H9 (cell line): Measurements from ENCODE around the gene LCNL1. TPM values are rescaled to one million over a fixed set of nuclear protein-coding genes. Genes with fewer than 3 reads are reported as not detected.
A peak's percentile ranks its signal among the peaks of the same experiment; 100 is the strongest.

Source experiments
- DNase-seq: peaks from one replicate; pipeline ENCODE4 v3.0.0-alpha.2; 2017
- H2AFZ ChIP-seq: one replicate; pipeline ENCODE4 v1.6.1; 2013; ENCODE audit warnings: mild to moderate bottlenecking, low read length, control low read depth, moderate library complexity
- H2AK5ac ChIP-seq: 2 replicates; pipeline ENCODE4 v1.6.1; 2013; ENCODE audit warnings: low read length, control low read depth, mixed read lengths; ENCODE audit not compliant: insufficient read length
- H2BK120ac ChIP-seq: one replicate; pipeline ENCODE4 v1.6.1; 2013; ENCODE audit warnings: low read depth, mild to moderate bottlenecking, low read length, control low read depth, inconsistent platforms; ENCODE audit not compliant: poor library complexity, severe bottlenecking
- H2BK12ac ChIP-seq: 2 replicates; pipeline ENCODE4 v1.6.1; 2013; ENCODE audit warnings: low read length, control low read depth, mixed read lengths, low read depth; ENCODE audit not compliant: insufficient read length
- H2BK15ac ChIP-seq: 2 replicates; pipeline ENCODE4 v1.6.1; 2013; ENCODE audit warnings: low read depth, low read length, control low read depth
- H2BK20ac ChIP-seq: one replicate; pipeline ENCODE4 v1.6.1; 2013; ENCODE audit warnings: low read depth, mild to moderate bottlenecking, low read length, control low read depth, inconsistent platforms; ENCODE audit not compliant: poor library complexity, severe bottlenecking
- H2BK5ac ChIP-seq: 2 replicates; pipeline ENCODE4 v1.6.1; 2013; ENCODE audit warnings: low read length, control low read depth, mixed read lengths; ENCODE audit not compliant: insufficient read length
- H3K14ac ChIP-seq: 2 replicates; pipeline ENCODE4 v1.6.1; 2013; ENCODE audit warnings: low read length, control low read depth; ENCODE audit not compliant: insufficient read depth
- H3K18ac ChIP-seq: 2 replicates; pipeline ENCODE4 v1.6.1; 2013; ENCODE audit warnings: low read depth, mild to moderate bottlenecking, mixed read lengths, low read length, control low read depth; ENCODE audit not compliant: insufficient read length
- H3K23ac ChIP-seq: 2 replicates; pipeline ENCODE4 v1.6.1; 2013; ENCODE audit warnings: low read length, control low read depth, mixed read lengths, low read depth; ENCODE audit not compliant: insufficient read length
- H3K23me2 ChIP-seq: 2 replicates; pipeline ENCODE4 v1.6.1; 2013; ENCODE audit warnings: low read depth, mild to moderate bottlenecking, mixed read lengths, low read length, control low read depth; ENCODE audit not compliant: insufficient read length, poor library complexity, severe bottlenecking
- H3K27ac ChIP-seq: 2 replicates; pipeline ENCODE4 v1.5.1; 2013; ENCODE audit warnings: low read length, control low read depth, mixed read lengths, low read depth; ENCODE audit not compliant: insufficient read length
- H3K27me3 ChIP-seq: 2 replicates; pipeline ENCODE4 v1.6.1; 2013; ENCODE audit warnings: low read length, control low read depth, inconsistent platforms; ENCODE audit not compliant: insufficient read depth
- H3K4ac ChIP-seq: 2 replicates; pipeline ENCODE4 v1.6.1; 2013; ENCODE audit warnings: low read depth, mild to moderate bottlenecking, control low read depth, inconsistent platforms, low read length, moderate library complexity
- H3K4me1 ChIP-seq: 2 replicates; pipeline ENCODE4 v1.6.1; 2013; ENCODE audit warnings: low read length, control low read depth, inconsistent platforms; ENCODE audit not compliant: insufficient read depth
- H3K4me2 ChIP-seq: 2 replicates; pipeline ENCODE4 v1.6.1; 2013; ENCODE audit warnings: low read length, control low read depth, mixed read lengths; ENCODE audit not compliant: insufficient read length, insufficient read depth
- H3K56ac ChIP-seq: 2 replicates; pipeline ENCODE4 v1.6.1; 2013; ENCODE audit warnings: low read depth, mild to moderate bottlenecking, mixed read lengths, low read length, control low read depth; ENCODE audit not compliant: insufficient read length
- H3K79me1 ChIP-seq: 2 replicates; pipeline ENCODE4 v1.6.1; 2013; ENCODE audit warnings: low read depth, mild to moderate bottlenecking, moderate library complexity, low read length, control low read depth, inconsistent platforms; ENCODE audit not compliant: insufficient read depth, poor library complexity, severe bottlenecking
- H3K79me2 ChIP-seq: 2 replicates; pipeline ENCODE4 v1.6.1; 2013; ENCODE audit warnings: low read length, control low read depth, inconsistent platforms; ENCODE audit not compliant: insufficient read depth
- H3K9ac ChIP-seq: 2 replicates; pipeline ENCODE4 v1.6.1; 2013; ENCODE audit warnings: low read length, control low read depth, mixed read lengths; ENCODE audit not compliant: insufficient read length; ENCODE audit errors: extremely low read depth
- H3K9me3 ChIP-seq: one replicate; pipeline ENCODE4 v1.6.1; 2013; ENCODE audit warnings: low read depth, low read length, inconsistent platforms; ENCODE audit not compliant: control insufficient read depth
- H3T11ph ChIP-seq: one replicate; pipeline ENCODE4 v1.6.1; 2013; ENCODE audit warnings: mild to moderate bottlenecking, low read length, control low read depth, inconsistent platforms
- H4K20me1 ChIP-seq: one replicate; pipeline ENCODE4 v1.6.1; 2013; ENCODE audit not compliant: control insufficient read depth, insufficient read length, insufficient read depth
- H4K5ac ChIP-seq: 2 replicates; pipeline ENCODE4 v1.6.1; 2013; ENCODE audit warnings: low read depth, mild to moderate bottlenecking, mixed read lengths, low read length, control low read depth; ENCODE audit not compliant: insufficient read length
- H4K8ac ChIP-seq: replicated peaks from 2 replicates; pipeline ENCODE4 v1.6.1; 2013; ENCODE audit warnings: low read length, control low read depth, mixed read lengths, low read depth; ENCODE audit not compliant: insufficient read length
- H4K91ac ChIP-seq: 2 replicates; pipeline ENCODE4 v1.6.1; 2013; ENCODE audit warnings: low read depth, mild to moderate bottlenecking, moderate library complexity, mixed read lengths, low read length, control low read depth; ENCODE audit not compliant: insufficient read length
- H3K27ac Mint-ChIP-seq, 3 experiments: 2 replicates in 2 of 3; 3 replicates in 1 of 3; pipeline ENCODE4 v1.8.0; 2020 to 2021; ENCODE audit warnings: mixed read lengths in 3 of 3, mild to moderate bottlenecking in 1 of 3, moderate library complexity in 1 of 3
- H3K27me3 Mint-ChIP-seq: 2 replicates; pipeline ENCODE4 v1.8.0; 2021; ENCODE audit warnings: low read depth, mild to moderate bottlenecking, moderate library complexity, mixed read lengths
- H3K36me3 Mint-ChIP-seq, 3 experiments: 2 replicates in 2 of 3; 3 replicates in 1 of 3; pipeline ENCODE4 v1.8.0; 2020 to 2021; ENCODE audit warnings: low read depth in 3 of 3, mixed read lengths in 3 of 3; ENCODE audit not compliant: insufficient read depth in 1 of 3
- H3K4me1 Mint-ChIP-seq, 2 experiments: 2 replicates each; pipeline ENCODE4 v1.8.0; 2020; ENCODE audit warnings: mixed read lengths in 2 of 2
- H3K4me3 Mint-ChIP-seq, 2 experiments: 2 replicates in 1 of 2; 3 replicates in 1 of 2; pipeline ENCODE4 v1.8.0; 2020 to 2021; ENCODE audit warnings: mild to moderate bottlenecking in 2 of 2, mixed read lengths in 2 of 2, moderate library complexity in 1 of 2
- H3K9me3 Mint-ChIP-seq, 2 experiments: 2 replicates in 1 of 2; 3 replicates in 1 of 2; pipeline ENCODE4 v1.8.0; 2020; ENCODE audit warnings: mild to moderate bottlenecking in 2 of 2, mixed read lengths in 2 of 2, moderate library complexity in 1 of 2
- CTCF ChIP-seq: fragments of 200-600 bp; sonication (generic); conservative IDR thresholded peaks from 3 replicates; pipeline ENCODE4 v1.8.0; 2021; ENCODE audit warnings: antibody characterized with exemption, mild to moderate bottlenecking
- WGBS: extraction: QIAGEN DNeasy Blood & Tissue Kit; methylation state at CpG from one replicate; pipeline ENCODE4 v1.1.7; 2013; ENCODE audit warnings: missing lambda C conversion rate, low lambda C conversion rate, mixed read lengths; ENCODE audit not compliant: insufficient read length; ENCODE audit errors: extremely low coverage; 5-methylcytosine and 5-hydroxymethylcytosine counted together
- total RNA-seq: library from RNA; stranded (reverse); gene quantifications from 2 replicates; pipeline ENCODE4 v1.2.1, GENCODE V29; 2021

LCNL1 gene
- total RNA-seq, 1 experiment from 2014 or later, result 0.20 TPM

GRCh38 chr9:136941231-136942111 lies 41.3 kb upstream of the LCNL1 start:
- Histone ChIP-seq H3K27me3 (no peaks in the 10 kb centered on the region), H2AK5ac (no peak overlapping the region), H3T11ph (no peak overlapping the region), H3K79me1 (no peaks in the 10 kb centered on the region), H3K9me3 (no peaks in the 10 kb centered on the region), H4K91ac (no peak overlapping the region), H4K5ac (no peak overlapping the region), H4K8ac (no peak overlapping the region), H3K9ac (no peak overlapping the region), H2BK5ac (no peak overlapping the region), H2AFZ (no peak overlapping the region), H3K18ac (no peak overlapping the region), H3K4ac (no peak overlapping the region), H2BK12ac (no peak overlapping the region), H3K4me2 (no peak overlapping the region), H3K4me1 (no peaks in the 10 kb centered on the region), H2BK120ac (no peak overlapping the region), H3K14ac (no peak overlapping the region), H3K56ac (no peak overlapping the region), H3K23me2 (peaks cover 3% of the 10 kb centered on the region), H3K79me2 (no peaks in the 10 kb centered on the region), H3K23ac (no peak overlapping the region), H3K27ac (no peak overlapping the region), H2BK15ac (no peak overlapping the region), H4K20me1 (no peaks in the 10 kb centered on the region), H2BK20ac (no peak overlapping the region)
- peaks cover 2 to 54% (median 38%) of the 10 kb centered on the region in 3 experiments; a peak in 5 of 7 replicates for H3K36me3 Mint-ChIP-seq
- peaks cover 3% of the 10 kb centered on the region; the same call in 1 of the 2 replicates for H3K27me3 Mint-ChIP-seq
- no CpG with 5 or more reads among the region's 55 CpGs for WGBS
- H3K4me3 Mint-ChIP-seq, result no peak overlapping the region
- no peaks in the 10 kb centered on the region for H3K9me3 Mint-ChIP-seq
- peak overlapping the region in 1 of 3 experiments; percentile 68; a peak in 1 of 7 replicates for H3K27ac Mint-ChIP-seq
- no peak for TF ChIP-seq CTCF
- peaks cover 7 to 11% of the 10 kb centered on the region in 2 experiments for H3K4me1 Mint-ChIP-seq
- no peak for DNase-seq
